IMR-90 (cell line): ENCODE data around the gene FBXL20. TPM values are rescaled to one million over a fixed set of nuclear protein-coding genes. Genes with fewer than 3 reads are reported as not detected.

Source experiments
- ATAC-seq: fragments of 200-7000 bp; cut with Tn5 transposase; 2 replicates; pipeline ENCODE4 v1.9.1; 2020; ENCODE audit warnings: low read depth, mild to moderate bottlenecking, moderate library complexity
- BruUV-seq: library from RNA; stranded (reverse); fragments of 400-500 nt; replicated peaks from 2 replicates; lab custom pipeline; 2021; lab: Mats Ljungman, UMichigan
- CTCF ChIA-PET: fragments of 300-600 bp; formaldehyde crosslinking; extraction: SDS; loops from one replicate; lab custom pipeline; 2021; ENCODE audit warnings: antibody characterized with exemption; lab: Yijun Ruan, JAX
- POLR2A ChIA-PET: fragments of 300-600 bp; sonication (Branson Sonifier 250); formaldehyde crosslinking; loops from one replicate; lab custom pipeline; 2022; ENCODE audit warnings: antibody characterized with exemption; ENCODE audit not compliant: unreplicated experiment; lab: Charles Lee
- DNase-seq: peaks from one replicate; pipeline ENCODE4 v3.0.0; 2013
- H2AFZ ChIP-seq: replicated peaks from 2 replicates; pipeline ENCODE3; 2013; ENCODE audit warnings: low read length, mild to moderate bottlenecking; ENCODE audit not compliant: poor library complexity
- H2AK5ac ChIP-seq: 2 replicates; pipeline ENCODE4 v1.6.1; 2013; ENCODE audit warnings: low read depth, low read length, inconsistent platforms
- H2AK9ac ChIP-seq: replicated peaks from 2 replicates; pipeline ENCODE3; 2013; ENCODE audit warnings: mild to moderate bottlenecking, low read depth, low read length, moderate library complexity; ENCODE audit not compliant: poor library complexity
- H2BK120ac ChIP-seq: 2 replicates; pipeline ENCODE4 v1.6.1; 2013; ENCODE audit warnings: low read depth, low read length, inconsistent platforms
- H2BK15ac ChIP-seq: 3 replicates; pipeline ENCODE4 v1.6.1; 2013; ENCODE audit warnings: low read depth, low read length, inconsistent platforms
- H2BK20ac ChIP-seq: 2 replicates; pipeline ENCODE4 v1.6.1; 2013; ENCODE audit warnings: low read depth, mild to moderate bottlenecking, inconsistent platforms, low read length, moderate library complexity
- H2BK5ac ChIP-seq: 2 replicates; pipeline ENCODE4 v1.6.1; 2013; ENCODE audit warnings: mild to moderate bottlenecking, low read depth, low read length, inconsistent platforms; ENCODE audit not compliant: poor library complexity, severe bottlenecking
- H3K14ac ChIP-seq: replicated peaks from 2 replicates; pipeline ENCODE4 v1.6.1; 2013; ENCODE audit warnings: low read depth, low read length, inconsistent platforms
- H3K18ac ChIP-seq: 2 replicates; pipeline ENCODE4 v1.6.1; 2013; ENCODE audit warnings: low read depth, low read length, control low read depth
- H3K23ac ChIP-seq: 2 replicates; pipeline ENCODE4 v1.6.1; 2013; ENCODE audit warnings: low read depth, low read length, inconsistent platforms
- H3K27ac ChIP-seq: 2 replicates; pipeline ENCODE4 v1.5.1; 2013; ENCODE audit warnings: mild to moderate bottlenecking, control low read depth, low read length; ENCODE audit not compliant: insufficient read depth
- H3K27me3 ChIP-seq: 2 replicates; pipeline ENCODE4 v1.6.1; 2013; ENCODE audit warnings: low read length; ENCODE audit not compliant: control insufficient read depth, insufficient read depth
- H3K36me3 ChIP-seq: 2 replicates; pipeline ENCODE4 v1.6.1; 2013; ENCODE audit warnings: low read length, mixed read lengths; ENCODE audit not compliant: control insufficient read depth, insufficient read depth
- H3K4ac ChIP-seq: 2 replicates; pipeline ENCODE4 v1.6.1; 2013; ENCODE audit warnings: low read depth, low read length, inconsistent platforms
- H3K4me1 ChIP-seq: 2 replicates; pipeline ENCODE4 v1.6.1; 2013; ENCODE audit warnings: low read length, mixed read lengths; ENCODE audit not compliant: control insufficient read depth, insufficient read depth
- H3K4me2 ChIP-seq: 2 replicates; pipeline ENCODE4 v1.6.1; 2013; ENCODE audit warnings: low read depth, mild to moderate bottlenecking, control low read depth, low read length, moderate library complexity
- H3K4me3 ChIP-seq: 2 replicates; pipeline ENCODE4 v1.5.1; 2013; ENCODE audit warnings: low read depth, mild to moderate bottlenecking, control low read depth, low read length, moderate library complexity; ENCODE audit not compliant: insufficient read depth
- H3K56ac ChIP-seq: 2 replicates; pipeline ENCODE4 v1.6.1; 2013; ENCODE audit warnings: low read length, inconsistent platforms; ENCODE audit not compliant: insufficient read depth; ENCODE audit errors: extremely low read depth
- H3K79me1 ChIP-seq, 2 experiments: 2 replicates each; pipeline ENCODE4 v1.6.1; 2013; ENCODE audit warnings: low read length in 2 of 2, inconsistent platforms in 1 of 2, low read depth in 1 of 2
- H3K9ac ChIP-seq: 2 replicates; pipeline ENCODE4 v1.6.1; 2013; ENCODE audit warnings: low read depth, low read length, control low read depth
- H3K9me1 ChIP-seq: 2 replicates; pipeline ENCODE4 v1.6.1; 2013; ENCODE audit warnings: low read length, inconsistent platforms; ENCODE audit not compliant: insufficient read depth
- H3K9me3 ChIP-seq: 2 replicates; pipeline ENCODE4 v1.6.1; 2013; ENCODE audit warnings: low read length; ENCODE audit not compliant: control insufficient read depth, insufficient read depth
- H4K20me1 ChIP-seq: 2 replicates; pipeline ENCODE4 v1.6.1; 2013; ENCODE audit warnings: low read length, inconsistent platforms; ENCODE audit not compliant: insufficient read depth
- H4K5ac ChIP-seq: 2 replicates; pipeline ENCODE4 v1.6.1; 2013; ENCODE audit warnings: mild to moderate bottlenecking, low read depth, low read length, control low read depth
- H4K8ac ChIP-seq, 2 experiments: 2 replicates each; pipeline ENCODE4 v1.6.1; 2013; ENCODE audit warnings: low read depth in 2 of 2, low read length in 2 of 2, control low read depth in 1 of 2, inconsistent platforms in 1 of 2
- H4K91ac ChIP-seq: 2 replicates; pipeline ENCODE4 v1.6.1; 2013; ENCODE audit warnings: low read depth, low read length, inconsistent platforms; ENCODE audit not compliant: insufficient read depth
- WGBS, 2 experiments: methylation state at CpG; one replicate each; pipeline versions ENCODE4 v1.1.5 to v1.1.7; 2013; ENCODE audit warnings: missing lambda C conversion rate in 2 of 2; ENCODE audit not compliant: insufficient read length in 1 of 2; ENCODE audit errors: extremely low coverage in 2 of 2; 5-methylcytosine and 5-hydroxymethylcytosine counted together
- dilution Hi-C: fragments of 300-500 bp; cut with HindIII; formaldehyde crosslinking; loops from one replicate; pipeline ENCODE4 v1.14.3; 2018; ENCODE audit warnings: low sequenced_read_pairs; ENCODE audit not compliant: unreplicated experiment
- in situ Hi-C: fragments of 300-500 bp; cut with MboI; formaldehyde crosslinking; loops from 3 replicates; pipeline ENCODE4 v1.14.3; 2019; ENCODE audit warnings: low sequenced_read_pairs, inconsistent platforms, mixed read lengths
- intact Hi-C: fragments of 100-400 bp; cut with micrococcal nuclease; formaldehyde crosslinking; loops from 2 replicates; pipeline ENCODE4 v1.10.0; 2022
- polyA plus RNA-seq, 3 experiments: library from polyadenylated mRNA; depleted of rRNA; stranded (reverse); fragments of >200 nt; gene quantifications; 2 replicates each; pipeline ENCODE4 v1.2.3, GENCODE V29; 2012; ENCODE audit warnings: low replicate concordance in 1 of 3
- total RNA-seq: library from RNA; depleted of rRNA; stranded (reverse); fragments of >200 nt; gene quantifications from 2 replicates; pipeline ENCODE4 v1.2.3, GENCODE V29; 2012
- TF ChIP-seq, protein P1 (sequence below): fragments of 150-350 bp; IDR thresholded peaks from 2 replicates; pipeline ENCODE4 v1.6.1; 2016; ENCODE audit warnings: low read depth, mild to moderate bottlenecking, low read length, moderate library complexity, borderline replicate concordance

Gene FBXL20
- total and polyA plus RNA-seq, 2 of the 4 experiments (the other 2 are of a cell fraction) = 4.1 to 13.8 TPM

DNA sequence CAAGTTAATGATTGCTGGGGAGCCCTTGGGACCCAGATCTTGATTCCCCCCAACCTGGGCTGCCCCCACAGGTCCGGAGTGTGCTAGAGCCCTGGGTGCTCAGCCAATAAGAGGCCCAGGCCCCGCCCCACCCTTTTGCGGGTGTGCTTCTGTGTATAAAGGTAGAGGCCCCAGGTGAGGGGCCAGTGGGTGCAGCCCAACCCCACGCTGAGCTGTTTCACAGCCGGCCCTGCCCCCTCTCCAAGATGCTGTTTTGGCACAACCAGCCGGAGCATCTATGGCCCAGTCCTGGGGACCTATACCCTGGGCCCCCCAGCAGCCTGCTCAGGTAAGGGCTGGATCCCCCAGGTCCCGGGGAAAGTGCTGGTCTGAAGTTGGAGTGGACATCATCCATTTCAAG, 163.8 kb downstream of the FBXL20 start:
- no peak overlapping the region for H3K4me2 ChIP-seq
- H3K9me3 ChIP-seq = no peaks in the 10 kb centered on the region
- H2BK20ac ChIP-seq = no peak overlapping the region
- no TSS peak for BruUV-seq
- H3K4ac ChIP-seq = no peak overlapping the region
- in situ Hi-C loops (no loop called here), intact Hi-C loops (loop anchor here (10.0 kb wide), 1 partner anchor 173 kb away; no protein-coding TSS in a partner anchor), dilution Hi-C loops (no loop called here)
- ChIA-PET CTCF (no interaction called here), POLR2A (no interaction called here)
- no peak overlapping the region for H2BK120ac ChIP-seq
- no peak overlapping the region for H4K8ac ChIP-seq
- H2AK9ac ChIP-seq = no peak overlapping the region
- no peak overlapping the region for H3K9ac ChIP-seq
- H3K4me3 ChIP-seq = no peak overlapping the region
- H2BK5ac ChIP-seq = no peak overlapping the region
- no peaks in the 10 kb centered on the region for H4K20me1 ChIP-seq
- no peak overlapping the region for H2AK5ac ChIP-seq
- H2BK15ac ChIP-seq = no peak overlapping the region
- H4K91ac ChIP-seq = no peak overlapping the region
- no peaks in the 10 kb centered on the region for H3K9me1 ChIP-seq
- peaks cover 6% of the 10 kb centered on the region for H3K27me3 ChIP-seq
- no peaks in the 10 kb centered on the region for H3K79me1 ChIP-seq
- no peak overlapping the region for H3K18ac ChIP-seq
- WGBS, 2 experiments = 67% methylated on average over 7 of the region's 7 CpGs; no CpG with 5 or more reads in 1 of the 2 experiments
- DNase-seq (no peak), ATAC-seq (no peak)
- no peaks in the 10 kb centered on the region for H3K36me3 ChIP-seq
- no peak overlapping the region for H4K5ac ChIP-seq
- no peak overlapping the region for H2AFZ ChIP-seq
- H3K14ac ChIP-seq = no peak overlapping the region
- no peaks in the 10 kb centered on the region; the same call in 1 of the 2 replicates for H3K4me1 ChIP-seq
- TF ChIP-seq, protein P1, sequence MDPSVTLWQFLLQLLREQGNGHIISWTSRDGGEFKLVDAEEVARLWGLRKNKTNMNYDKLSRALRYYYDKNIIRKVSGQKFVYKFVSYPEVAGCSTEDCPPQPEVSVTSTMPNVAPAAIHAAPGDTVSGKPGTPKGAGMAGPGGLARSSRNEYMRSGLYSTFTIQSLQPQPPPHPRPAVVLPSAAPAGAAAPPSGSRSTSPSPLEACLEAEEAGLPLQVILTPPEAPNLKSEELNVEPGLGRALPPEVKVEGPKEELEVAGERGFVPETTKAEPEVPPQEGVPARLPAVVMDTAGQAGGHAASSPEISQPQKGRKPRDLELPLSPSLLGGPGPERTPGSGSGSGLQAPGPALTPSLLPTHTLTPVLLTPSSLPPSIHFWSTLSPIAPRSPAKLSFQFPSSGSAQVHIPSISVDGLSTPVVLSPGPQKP = no peak
- H3K27ac ChIP-seq = no peak overlapping the region
- H3K23ac ChIP-seq = no peak overlapping the region
- H3K56ac ChIP-seq = no peak overlapping the region
